Measurements from ENCODE around the gene ILDR1.

GRCh38 chr3:122057671-122058070 is 35.6 kb upstream of the ILDR1 start:
- no peak for TF ChIP-seq CTCF (IDR thresholded peaks at IDR 0.05; ENCODE audit: control extremely low read depth in 1 of 3, insufficient read depth in 1 of 3, low read depth in 1 of 3, low read length in 3 of 3)
- TF ChIP-seq POLR2A (IDR thresholded peaks at IDR 0.05; ENCODE audit: control extremely low read depth in 1 of 2, low read depth in 2 of 2, low read length in 2 of 2): no peak
- TF ChIP-seq EZH2 (IDR thresholded peaks at IDR 0.05; ENCODE audit: low read depth, low read length, severe bottlenecking): no peak
- TF ChIP-seq SRF (IDR thresholded peaks at IDR 0.05; ENCODE audit: low read depth, low read length): no peak
- no peak for TF ChIP-seq YY1 (IDR thresholded peaks at IDR 0.05; ENCODE audit: low read depth, low read length)
- no peak for TF ChIP-seq SP2 (IDR thresholded peaks at IDR 0.05; ENCODE audit: low read length)
- no peak for TF ChIP-seq MAFK (IDR thresholded peaks at IDR 0.05; ENCODE audit: low read depth, low read length)
- TF ChIP-seq RXRA (IDR thresholded peaks at IDR 0.05; ENCODE audit: insufficient read depth, low read depth, low read length): no peak
- TF ChIP-seq PHF8 (conservative IDR thresholded peaks at IDR 0.05; ENCODE audit: low read depth, low read length): no peak
- TF ChIP-seq, protein P1, sequence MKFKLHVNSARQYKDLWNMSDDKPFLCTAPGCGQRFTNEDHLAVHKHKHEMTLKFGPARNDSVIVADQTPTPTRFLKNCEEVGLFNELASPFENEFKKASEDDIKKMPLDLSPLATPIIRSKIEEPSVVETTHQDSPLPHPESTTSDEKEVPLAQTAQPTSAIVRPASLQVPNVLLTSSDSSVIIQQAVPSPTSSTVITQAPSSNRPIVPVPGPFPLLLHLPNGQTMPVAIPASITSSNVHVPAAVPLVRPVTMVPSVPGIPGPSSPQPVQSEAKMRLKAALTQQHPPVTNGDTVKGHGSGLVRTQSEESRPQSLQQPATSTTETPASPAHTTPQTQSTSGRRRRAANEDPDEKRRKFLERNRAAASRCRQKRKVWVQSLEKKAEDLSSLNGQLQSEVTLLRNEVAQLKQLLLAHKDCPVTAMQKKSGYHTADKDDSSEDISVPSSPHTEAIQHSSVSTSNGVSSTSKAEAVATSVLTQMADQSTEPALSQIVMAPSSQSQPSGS (IDR thresholded peaks at IDR 0.05; ENCODE audit: low read length): no peak
- no peak for TF ChIP-seq POLR2AphosphoS5 (IDR thresholded peaks at IDR 0.05; ENCODE audit: low read depth, low read length)
- TF ChIP-seq CBX8 (IDR thresholded peaks at IDR 0.05; ENCODE audit: borderline replicate concordance, low read depth, low read length): no peak
- TF ChIP-seq TBP (IDR thresholded peaks at IDR 0.05; ENCODE audit: low read depth, low read length): no peak
- TF ChIP-seq GTF2F1 (IDR thresholded peaks at IDR 0.05; ENCODE audit: borderline replicate concordance, low read depth, low read length): no peak

All from H1 (cell line).